OCI-LY7 (cell line): ENCODE results near the gene PLPP6.

Source experiments
- CTCF ChIP-seq: fragments of 200-600 bp; sonication (generic); conservative IDR thresholded peaks from 2 replicates; pipeline ENCODE4 v1.5.1; 2014; ENCODE audit warnings: mild to moderate bottlenecking, antibody characterized with exemption, low read length, moderate library complexity, mixed read lengths
- EZH2phosphoT487 ChIP-seq: fragments of 200-600 bp; sonication (generic); IDR thresholded peaks from 2 replicates; pipeline ENCODE4 v1.6.1; 2018; ENCODE audit warnings: low read depth, borderline replicate concordance, mild to moderate bottlenecking, mixed run types, antibody characterized with exemption, low read length, moderate library complexity, mixed read lengths

GRCh38 chr9:4667681-4668080 is 5.6 kb downstream of the PLPP6 start:
- TF ChIP-seq CTCF (no peak), EZH2phosphoT487 (no peak)
